Measurements from ENCODE around the gene GRAP.

GRAP gene

DNA sequence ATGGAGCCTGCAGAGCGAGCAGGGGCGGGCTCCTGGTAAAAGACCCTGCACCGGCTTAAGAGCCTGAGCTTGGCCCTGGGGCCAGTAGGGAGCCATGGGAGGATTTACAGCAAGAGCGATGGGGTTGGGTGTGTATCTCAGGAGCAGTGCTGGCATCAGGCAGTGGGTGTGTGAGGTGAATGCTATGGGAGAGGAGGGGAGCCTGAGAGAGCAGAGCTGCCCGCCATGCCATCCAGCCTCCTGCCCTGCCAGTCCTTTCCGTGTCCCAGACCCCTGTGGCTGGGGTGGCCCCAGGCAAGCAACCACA lies 65.5 kb downstream of the GRAP start:
- no peak for DNase-seq

DNA sequence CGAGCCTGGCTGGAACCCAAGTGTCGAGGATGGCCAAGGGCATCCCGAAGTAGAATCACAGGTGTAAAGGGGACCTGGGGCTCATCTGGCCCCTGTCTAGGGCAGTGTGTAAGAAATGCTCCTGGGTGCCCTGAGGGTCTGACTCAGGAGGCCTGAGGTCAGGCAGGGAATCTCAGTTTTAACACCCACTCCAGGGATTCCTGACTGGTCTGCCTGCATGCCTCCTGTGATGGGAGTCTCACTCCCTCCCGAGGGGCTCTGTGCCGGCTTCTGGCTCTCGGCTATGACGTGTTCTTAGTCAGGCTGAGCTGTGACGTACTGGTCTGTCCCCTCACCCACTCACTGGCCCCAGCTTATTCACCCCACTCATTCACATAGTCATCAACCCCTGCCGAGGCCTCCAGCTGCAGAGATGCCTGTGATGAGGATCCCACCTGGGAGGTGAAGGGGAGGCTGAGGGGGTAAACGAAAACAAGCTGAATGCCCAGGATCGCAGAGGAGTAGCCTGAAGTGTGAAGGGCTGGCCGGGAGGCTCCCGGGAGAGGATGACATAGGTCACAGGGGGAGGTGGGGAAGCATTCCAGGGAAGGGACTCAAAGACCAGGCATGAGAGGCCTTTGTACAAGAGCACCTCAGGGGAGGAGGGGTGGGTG lies 65.9 kb downstream of the GRAP start:
- no peak for DNase-seq

DNA sequence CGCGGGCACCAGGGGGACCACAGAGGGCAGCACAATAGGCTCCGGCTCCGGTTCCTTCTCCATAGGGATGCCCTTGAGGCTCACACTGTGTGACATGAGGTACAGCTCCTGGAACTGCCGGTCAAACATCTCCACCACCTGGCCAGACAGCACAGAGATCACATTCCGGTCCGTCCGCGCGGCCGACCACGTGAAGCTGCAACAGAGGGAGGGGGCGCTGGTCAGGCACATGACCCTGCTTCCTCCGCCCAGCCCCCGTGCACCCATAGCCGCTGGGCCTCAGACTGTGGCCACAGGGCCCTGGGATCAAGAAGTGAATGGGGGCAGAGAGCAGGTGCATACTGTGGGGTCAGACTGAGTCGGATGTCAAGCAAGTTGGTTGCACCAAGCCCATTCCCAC lies 68.1 kb downstream of the GRAP start:
- no peak for DNase-seq

DNA sequence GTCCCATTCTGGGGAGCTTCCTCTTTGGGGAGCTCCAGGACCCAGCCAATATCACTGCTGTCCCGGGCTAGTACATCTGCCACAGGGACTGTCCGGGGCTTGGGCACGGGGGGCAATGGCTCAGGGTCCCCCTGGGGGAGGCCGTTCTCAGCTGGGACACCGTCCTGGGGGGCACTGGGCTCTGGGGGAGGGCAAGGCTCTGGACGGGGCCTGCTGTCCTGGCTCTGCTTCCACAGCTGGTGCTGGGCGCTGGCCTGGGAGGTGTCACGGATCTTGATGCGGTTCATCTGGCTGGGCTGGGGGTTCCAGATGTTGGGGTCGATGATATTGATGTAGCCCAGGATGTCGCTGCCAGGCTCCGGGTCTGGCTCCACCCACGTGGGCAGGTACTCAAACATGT lies 68.7 kb downstream of the GRAP start:
- DNase-seq: no peak

DNA sequence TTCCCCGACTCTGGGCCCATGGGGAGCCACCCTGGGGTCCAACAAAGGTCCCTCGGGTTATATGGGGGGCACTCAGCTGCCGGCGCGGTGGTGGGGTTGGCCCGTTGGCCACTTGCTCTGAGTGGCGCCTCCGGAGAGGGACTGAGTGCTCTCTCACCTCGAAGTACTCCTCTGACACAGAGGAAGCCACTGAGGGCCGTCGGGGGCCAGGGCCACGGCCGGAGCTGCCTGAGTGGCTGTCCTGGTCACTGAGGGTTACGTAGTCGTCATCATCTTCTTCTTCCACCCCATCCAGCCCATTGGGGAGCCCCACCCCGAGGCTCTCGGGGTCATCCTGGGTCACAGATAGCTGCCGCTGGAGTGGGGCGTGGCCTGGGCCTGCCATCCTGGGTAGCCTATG lies 69.1 kb downstream of the GRAP start:
- DNase-seq: no peak

DNA sequence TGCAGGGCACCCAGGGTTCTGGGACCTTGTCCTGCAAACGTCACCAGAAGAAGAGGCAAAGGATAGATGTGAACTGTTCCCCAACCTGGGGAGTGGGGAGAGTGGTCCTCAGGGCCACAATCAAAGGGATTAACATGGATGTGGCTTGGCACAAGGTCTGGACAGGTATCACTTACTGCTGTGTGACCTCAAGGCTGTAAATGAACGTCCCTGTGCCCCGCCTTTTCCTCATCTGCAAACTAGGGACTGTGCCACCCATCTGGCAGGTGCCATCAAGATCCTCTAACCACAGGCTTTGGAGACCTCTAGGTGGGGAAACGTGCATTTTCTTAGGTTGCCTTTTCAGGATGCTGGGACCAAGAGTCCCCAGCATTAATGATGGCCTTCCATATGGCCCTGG lies 69.7 kb downstream of the GRAP start:
- no peak for DNase-seq

DNA sequence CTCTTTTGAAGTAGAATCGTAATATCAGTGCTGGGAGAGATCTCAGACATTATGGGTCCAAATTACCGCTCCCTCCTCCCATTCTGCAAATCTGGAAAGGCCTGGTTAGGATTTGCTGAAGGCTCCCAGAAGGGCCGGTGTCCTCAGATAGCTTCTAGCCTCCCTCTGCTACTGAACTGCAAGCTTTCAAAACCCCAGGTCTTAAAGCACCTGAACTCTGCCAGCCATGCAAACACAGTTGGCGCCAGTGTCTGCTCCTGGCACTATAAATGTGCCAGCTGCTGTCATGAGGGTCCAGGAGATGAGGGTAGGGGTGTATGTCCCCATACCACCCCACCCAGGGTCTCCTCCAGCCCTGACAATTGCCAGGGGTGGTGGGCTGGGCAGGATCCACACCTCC lies 70.6 kb downstream of the GRAP start:
- DNase-seq: no peak

DNA sequence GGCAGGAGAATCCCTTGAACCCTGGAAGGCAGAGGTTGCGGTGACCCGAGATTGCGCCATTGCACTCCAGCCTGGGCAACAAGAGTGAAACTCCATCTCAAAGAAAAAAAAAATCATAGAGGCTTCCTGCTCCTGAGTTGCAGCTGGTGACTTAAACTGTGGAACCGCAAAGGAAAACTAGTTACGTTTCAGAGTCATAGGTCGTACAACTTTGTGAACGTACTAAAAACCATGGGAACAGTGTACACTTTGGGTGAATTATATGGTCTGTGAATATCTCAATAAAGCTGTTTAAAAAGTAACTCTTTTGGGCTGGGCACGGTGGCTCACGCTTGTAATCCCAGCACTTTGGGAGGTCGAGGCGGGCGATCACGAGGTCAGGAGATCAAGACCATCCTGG lies 71.2 kb downstream of the GRAP start:
- DNase-seq: no peak

DNA sequence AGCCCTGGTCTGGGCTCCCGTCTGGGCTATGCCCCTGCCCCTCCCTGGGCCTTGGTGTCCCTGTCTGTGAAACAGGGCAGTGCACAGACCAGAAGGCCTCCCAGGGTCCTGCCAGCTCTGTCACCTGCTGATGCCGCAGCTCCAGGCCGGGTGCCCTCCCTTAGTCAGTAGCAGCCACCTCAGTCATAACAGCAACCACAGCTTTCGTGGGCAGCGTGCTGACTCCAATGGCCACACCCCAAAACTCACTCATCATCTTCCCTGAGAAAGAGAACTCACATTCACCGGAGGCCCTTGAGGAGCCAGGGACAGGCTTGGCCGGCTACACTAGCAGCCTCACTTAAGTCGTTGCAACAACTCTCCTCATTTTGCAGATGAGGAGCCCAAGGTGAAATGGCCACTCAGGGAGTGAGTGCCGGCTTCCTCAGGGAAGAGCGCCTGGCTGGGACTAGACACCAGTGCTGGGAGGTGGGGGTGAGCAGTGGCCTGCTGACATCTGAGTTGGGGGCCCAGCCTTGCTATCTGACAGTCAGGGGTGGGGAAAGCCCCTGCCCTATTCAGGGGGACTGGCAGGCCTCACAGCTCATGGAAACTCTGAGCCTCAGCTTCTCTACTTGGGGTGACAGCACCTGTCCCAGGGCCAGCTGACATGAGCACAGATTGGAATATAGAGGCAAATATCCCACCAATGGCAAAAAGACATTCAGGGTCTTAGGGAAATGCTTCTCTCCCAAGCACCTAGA lies 72.2 kb downstream of the GRAP start:
- no peak for DNase-seq

DNA sequence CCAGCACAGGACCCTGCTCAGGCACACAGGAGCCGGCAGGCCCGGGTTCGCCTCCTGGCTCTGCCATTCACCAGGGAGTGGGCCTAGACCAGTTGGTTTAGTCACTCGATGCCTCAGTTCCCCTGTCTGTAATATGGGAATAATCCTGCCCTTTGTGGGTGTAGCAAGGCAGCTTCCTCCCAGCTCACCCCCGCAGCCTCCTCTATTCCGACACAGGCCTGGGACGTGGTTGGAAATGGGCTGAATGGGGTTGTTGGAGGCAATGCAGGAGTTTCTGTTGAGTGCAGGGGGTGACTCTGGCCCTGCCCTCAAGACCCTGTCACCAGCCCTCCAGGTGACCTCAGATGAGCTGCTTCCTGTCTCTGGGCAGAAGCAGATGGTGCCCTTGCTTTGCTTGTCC lies 75.0 kb downstream of the GRAP start:
- DNase-seq: no peak
